NCI-H1436 treated with DMSO at 0.1 percent for 48 hours (cell line): ENCODE results near the gene ANKLE1.
A peak's percentile ranks its signal among the peaks of the same experiment; 100 is the strongest.
"Not testable (repeated sequence)": the region's sequence is repeated elsewhere in the genome, so short reads cannot be mapped to it uniquely, and the experiment has no call there.

Source experiments
- DNase-seq: peaks from one replicate; lab custom pipeline; 2025; lab: John Stamatoyannopoulos, UW

ANKLE1 gene

GRCh38 chr19:17283504-17283996 is 1.8 kb downstream of the ANKLE1 start:
- DNase-seq = no peak

GRCh38 chr19:17285415-17286135 is 3.9 kb downstream of the ANKLE1 start:
- no peak for DNase-seq

- no peak for DNase-seq
Measured at GRCh38 chr19:17286263-17286662, 4.6 kb downstream of the ANKLE1 start.

GRCh38 chr19:17286752-17287151 is 5.1 kb downstream of the ANKLE1 start:
- DNase-seq = no peak

- DNase-seq = no peak
Measured at GRCh38 chr19:17289489-17289888, 7.8 kb downstream of the ANKLE1 start.

GRCh38 chr19:17292301-17293074 is 10.8 kb downstream of the ANKLE1 start:
- DNase-seq = no peak

GRCh38 chr19:17293605-17294004 is 11.9 kb downstream of the ANKLE1 start:
- no peak for DNase-seq

- no peak for DNase-seq
Measured at GRCh38 chr19:17294051-17294891, 12.6 kb downstream of the ANKLE1 start.

GRCh38 chr19:17295551-17295950 is 13.8 kb downstream of the ANKLE1 start:
- DNase-seq = not testable (repeated sequence)

- DNase-seq = no peak
Measured at GRCh38 chr19:17296273-17296672, 14.6 kb downstream of the ANKLE1 start.

GRCh38 chr19:17296976-17297375 is 15.3 kb downstream of the ANKLE1 start:
- no peak for DNase-seq

GRCh38 chr19:17300992-17301619 is 19.4 kb downstream of the ANKLE1 start:
- DNase-seq = no peak

- DNase-seq = no peak
Measured at GRCh38 chr19:17302391-17303166, 20.9 kb downstream of the ANKLE1 start.

- DNase-seq = peak; percentile 68
Measured at GRCh38 chr19:17303167-17303939, 21.7 kb downstream of the ANKLE1 start, which contains the start of gene ABHD8. TSS of gene ABHD8 (minus strand) at chr19:17303425. CDS start at chr19:17301616, 1,809 bp downstream.

GRCh38 chr19:17303940-17304267 is 22.2 kb downstream of the ANKLE1 start:
- DNase-seq = no peak

GRCh38 chr19:17304386-17305215 is 22.9 kb downstream of the ANKLE1 start:
- DNase-seq = no peak

- no peak for DNase-seq
Measured at GRCh38 chr19:17305216-17305516, 23.5 kb downstream of the ANKLE1 start.

- DNase-seq = peak; percentile 96
Measured at GRCh38 chr19:17305517-17306284, 24.0 kb downstream of the ANKLE1 start, which contains the start of gene MRPL34. TSS of gene MRPL34 (plus strand) at chr19:17305872. CDS start at chr19:17305893, 21 bp downstream.

GRCh38 chr19:17306285-17306714 is 24.6 kb downstream of the ANKLE1 start:
- no peak for DNase-seq
